GM18519 (cell line): ENCODE results near the gene OR51B4.
"Not testable (repeated sequence)": the region's sequence is repeated elsewhere in the genome, so short reads cannot be mapped to it uniquely, and the experiment has no call there.

Experiments
- ATAC-seq: cut with Tn5 transposase; IDR thresholded peaks from one replicate; pipeline ENCODE4 v1.9.1; 2021; ENCODE audit warnings: mild to moderate bottlenecking, moderate library complexity; ENCODE audit not compliant: unreplicated experiment, low FRiP score

OR51B4 gene

GRCh38 chr11:5297721-5298323 lies 3.9 kb downstream of the OR51B4 start:
- no peak for ATAC-seq

- not testable (repeated sequence) for ATAC-seq
Observed at GRCh38 chr11:5294342-5294995, 7.3 kb downstream of the OR51B4 start.

DNA sequence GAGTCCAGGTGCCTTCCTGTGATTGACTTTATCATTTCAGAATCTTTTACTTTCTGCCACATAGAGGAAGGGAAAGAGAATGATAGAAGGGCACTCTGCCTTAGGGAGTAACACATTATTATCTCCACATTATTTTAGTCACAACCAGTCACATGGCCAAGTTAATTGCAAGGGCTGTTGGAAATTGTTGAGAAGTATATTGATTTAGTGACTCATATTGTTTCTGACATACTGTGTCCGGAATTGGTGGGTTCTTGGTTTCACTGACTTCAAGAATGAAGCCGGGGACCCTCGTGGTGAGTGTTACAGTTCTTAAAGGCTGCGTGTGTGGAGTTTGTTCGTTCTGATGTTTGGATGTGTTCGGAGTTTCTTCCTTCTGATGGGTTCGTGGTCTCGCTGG lies 8.7 kb downstream of the OR51B4 start:
- ATAC-seq = no peak

DNA sequence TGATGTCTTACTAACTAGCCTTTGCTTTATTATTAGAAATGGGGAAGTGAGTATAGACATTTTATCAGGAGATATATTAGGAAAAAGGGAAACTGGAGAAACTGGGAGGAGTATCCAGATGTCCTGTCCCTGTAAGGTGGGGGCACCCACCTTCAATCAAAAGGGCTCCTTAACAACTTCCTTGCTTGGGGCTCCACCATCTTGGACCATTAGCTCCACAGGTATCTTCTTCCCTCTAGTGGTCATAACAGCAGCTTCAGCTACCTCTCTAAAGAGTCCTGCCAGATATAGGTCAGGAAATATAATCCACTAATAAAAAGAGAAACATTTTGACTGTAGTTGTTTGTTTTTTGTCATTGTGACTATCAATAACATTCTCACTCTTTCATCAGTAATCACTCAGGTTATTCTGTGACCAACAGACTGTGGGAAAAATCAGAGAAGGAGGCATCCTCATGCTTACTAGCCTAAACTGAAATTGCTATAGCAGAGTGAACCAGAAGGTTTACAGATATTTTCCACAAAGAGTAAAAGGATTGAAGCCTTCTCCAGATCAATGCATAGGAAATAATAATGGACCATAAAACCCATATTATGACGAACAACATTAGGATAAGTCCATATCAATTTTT lies 10.4 kb downstream of the OR51B4 start:
- peak; percentile 93 for ATAC-seq

DNA sequence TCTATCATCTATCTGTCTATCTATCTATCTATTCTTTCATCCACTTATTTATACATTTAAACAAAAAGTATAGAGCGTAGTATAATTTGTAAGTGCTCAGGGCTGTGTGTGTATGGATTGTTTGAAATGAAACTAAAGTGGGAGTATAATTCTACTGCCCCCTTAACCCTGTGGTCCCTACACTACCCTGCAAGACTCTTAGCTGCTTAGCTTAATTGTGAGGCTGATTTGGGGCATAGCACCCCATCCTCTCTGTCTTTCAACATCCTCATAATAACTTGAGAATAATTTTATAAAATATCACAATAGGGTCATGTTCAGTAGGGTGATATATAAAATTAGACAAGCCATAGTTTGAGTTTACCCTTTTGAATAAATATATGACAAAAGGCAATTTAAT lies 11.6 kb downstream of the OR51B4 start:
- ATAC-seq = no peak

- no peak for ATAC-seq
Observed at GRCh38 chr11:5289696-5290095, 12.1 kb downstream of the OR51B4 start.

GRCh38 chr11:5288906-5289550 lies 12.7 kb downstream of the OR51B4 start:
- no peak for ATAC-seq

DNA sequence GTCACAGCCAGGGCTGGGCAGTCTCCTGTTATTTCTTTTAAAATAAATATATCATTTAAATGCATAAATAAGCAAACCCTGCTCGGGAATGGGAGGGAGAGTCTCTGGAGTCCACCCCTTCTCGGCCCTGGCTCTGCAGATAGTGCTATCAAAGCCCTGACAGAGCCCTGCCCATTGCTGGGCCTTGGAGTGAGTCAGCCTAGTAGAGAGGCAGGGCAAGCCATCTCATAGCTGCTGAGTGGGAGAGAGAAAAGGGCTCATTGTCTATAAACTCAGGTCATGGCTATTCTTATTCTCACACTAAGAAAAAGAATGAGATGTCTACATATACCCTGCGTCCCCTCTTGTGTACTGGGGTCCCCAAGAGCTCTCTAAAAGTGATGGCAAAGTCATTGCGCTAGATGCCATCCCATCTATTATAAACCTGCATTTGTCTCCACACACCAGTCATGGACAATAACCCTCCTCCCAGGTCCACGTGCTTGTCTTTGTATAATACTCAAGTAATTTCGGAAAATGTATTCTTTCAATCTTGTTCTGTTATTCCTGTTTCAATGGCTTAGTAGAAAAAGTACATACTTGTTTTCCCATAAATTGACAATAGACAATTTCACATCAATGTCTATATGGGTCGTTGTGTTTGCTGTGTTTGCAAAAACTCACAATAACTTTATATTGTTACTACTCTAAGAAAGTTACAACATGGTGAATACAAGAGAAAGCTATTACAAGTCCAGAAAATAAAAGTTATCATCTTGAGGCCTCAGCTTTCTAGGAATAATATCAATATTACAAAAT lies 13.4 kb downstream of the OR51B4 start:
- ATAC-seq = no peak

- no peak for ATAC-seq
Observed at GRCh38 chr11:5286901-5287300, 14.8 kb downstream of the OR51B4 start.

DNA sequence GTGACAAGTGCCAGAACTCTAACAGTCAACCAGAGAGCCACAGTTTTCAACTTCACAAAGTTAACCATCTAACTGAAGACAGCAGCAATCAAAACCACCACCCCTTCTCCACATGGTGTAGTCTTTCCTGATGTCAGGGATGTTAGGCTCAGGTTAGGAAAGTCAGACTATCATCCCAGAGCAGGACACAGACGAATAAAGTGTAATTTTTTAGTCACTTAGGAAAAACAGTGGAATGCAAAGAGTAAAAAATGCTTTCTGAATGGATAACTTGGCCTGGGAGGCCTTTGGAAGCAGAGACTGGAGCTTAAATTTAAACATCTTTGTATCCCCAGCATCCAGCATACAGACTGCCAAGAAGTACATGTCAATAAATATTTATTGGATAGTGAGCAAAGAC lies 15.4 kb downstream of the OR51B4 start:
- no peak for ATAC-seq

DNA sequence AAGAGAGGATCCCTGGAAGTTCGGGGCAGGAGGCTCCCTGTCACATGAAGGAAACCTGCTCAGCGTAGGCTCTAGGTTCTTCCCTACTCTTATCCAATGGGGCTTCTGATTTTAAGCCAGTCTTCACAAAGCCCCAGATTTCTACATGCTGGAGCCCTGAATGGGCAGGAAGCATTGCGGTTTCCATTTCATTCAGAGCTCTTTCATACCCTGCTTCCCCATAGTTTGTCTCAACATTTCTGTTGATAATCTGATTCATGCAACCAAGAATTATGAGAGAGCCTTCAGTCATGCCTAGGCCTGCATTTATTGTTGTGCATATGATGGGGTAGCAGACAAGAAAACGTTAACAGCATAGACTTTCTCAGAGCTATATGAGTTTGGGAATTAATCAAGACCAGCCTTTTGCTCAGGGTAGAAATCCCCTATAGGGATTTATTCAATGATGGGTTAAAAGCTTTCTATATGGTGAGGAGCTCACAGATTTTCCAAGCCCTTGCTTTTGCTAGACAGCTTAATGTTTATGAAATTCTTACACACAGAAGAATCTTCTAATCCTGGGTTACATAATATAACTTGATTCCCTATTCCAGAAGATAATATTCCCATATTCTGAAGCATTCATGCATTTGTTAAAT lies 15.9 kb downstream of the OR51B4 start:
- no peak for ATAC-seq

DNA sequence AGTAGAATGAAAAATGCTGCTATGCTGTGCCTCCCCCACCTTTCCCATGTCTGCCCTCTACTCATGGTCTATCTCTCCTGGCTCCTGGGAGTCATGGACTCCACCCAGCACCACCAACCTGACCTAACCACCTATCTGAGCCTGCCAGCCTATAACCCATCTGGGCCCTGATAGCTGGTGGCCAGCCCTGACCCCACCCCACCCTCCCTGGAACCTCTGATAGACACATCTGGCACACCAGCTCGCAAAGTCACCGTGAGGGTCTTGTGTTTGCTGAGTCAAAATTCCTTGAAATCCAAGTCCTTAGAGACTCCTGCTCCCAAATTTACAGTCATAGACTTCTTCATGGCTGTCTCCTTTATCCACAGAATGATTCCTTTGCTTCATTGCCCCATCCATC lies 17.1 kb downstream of the OR51B4 start:
- no peak for ATAC-seq

- no peak for ATAC-seq
Observed at GRCh38 chr11:5283882-5284281, 17.9 kb downstream of the OR51B4 start.

GRCh38 chr11:5283086-5283485 lies 18.7 kb downstream of the OR51B4 start:
- no peak for ATAC-seq

DNA sequence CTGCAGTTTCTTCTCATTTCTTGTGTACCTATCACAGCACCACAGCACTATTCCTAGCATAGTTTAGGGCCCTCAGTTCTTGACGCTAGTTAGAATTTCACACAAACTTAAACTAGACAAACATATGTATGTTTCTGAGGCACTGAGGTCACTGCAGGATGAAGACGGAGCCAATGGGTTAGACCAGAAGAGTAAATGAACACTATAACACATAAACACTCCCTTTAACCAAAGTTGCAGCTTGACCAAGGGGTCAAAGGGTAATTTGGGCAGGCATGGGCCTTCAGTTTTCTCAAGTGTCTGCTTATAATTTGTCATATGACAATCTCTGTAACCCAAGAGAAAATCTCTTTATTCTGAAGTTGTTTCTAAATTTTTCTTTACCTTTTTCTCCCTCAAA lies 19.1 kb downstream of the OR51B4 start:
- no peak for ATAC-seq

- ATAC-seq = no peak
Observed at GRCh38 chr11:5281596-5281995, 20.1 kb downstream of the OR51B4 start.

DNA sequence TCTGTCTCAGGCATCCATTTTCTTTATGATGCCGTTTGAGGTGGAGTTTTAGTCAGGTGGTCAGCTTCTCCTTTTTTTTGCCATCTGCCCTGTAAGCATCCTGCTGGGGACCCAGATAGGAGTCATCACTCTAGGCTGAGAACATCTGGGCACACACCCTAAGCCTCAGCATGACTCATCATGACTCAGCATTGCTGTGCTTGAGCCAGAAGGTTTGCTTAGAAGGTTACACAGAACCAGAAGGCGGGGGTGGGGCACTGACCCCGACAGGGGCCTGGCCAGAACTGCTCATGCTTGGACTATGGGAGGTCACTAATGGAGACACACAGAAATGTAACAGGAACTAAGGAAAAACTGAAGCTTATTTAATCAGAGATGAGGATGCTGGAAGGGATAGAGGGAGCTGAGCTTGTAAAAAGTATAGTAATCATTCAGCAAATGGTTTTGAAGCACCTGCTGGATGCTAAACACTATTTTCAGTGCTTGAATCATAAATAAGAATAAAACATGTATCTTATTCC lies 21.1 kb downstream of the OR51B4 start:
- peak; percentile 93 for ATAC-seq

DNA sequence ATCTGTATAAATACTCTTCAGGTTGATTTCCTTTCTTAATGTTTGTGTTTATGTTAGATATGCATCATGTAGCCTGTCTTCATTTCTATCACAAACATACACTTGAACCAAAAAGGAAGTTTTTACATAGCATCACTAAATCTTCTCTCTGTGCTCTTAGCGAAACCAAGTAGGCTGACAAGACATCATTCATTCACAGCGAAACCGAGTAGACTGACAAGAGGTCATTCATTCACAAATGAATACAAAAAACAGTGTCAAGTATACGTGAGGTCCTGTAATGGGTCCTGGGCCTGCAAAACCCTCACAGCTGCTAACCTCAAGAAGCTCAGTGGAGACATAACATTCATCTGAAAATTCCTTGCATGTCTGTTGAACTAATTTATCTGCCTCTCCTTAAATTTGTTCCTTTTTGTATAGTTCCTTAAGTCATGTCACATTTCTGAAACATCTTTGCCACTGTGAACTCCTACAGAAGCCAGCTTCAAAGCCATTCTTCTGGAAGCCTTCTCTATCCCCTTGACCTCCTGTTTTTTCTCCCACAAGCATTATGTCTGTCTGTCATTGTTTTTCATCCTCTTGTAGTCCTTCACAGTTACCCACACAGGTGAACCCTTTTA lies 22.2 kb downstream of the OR51B4 start:
- ATAC-seq = no peak

DNA sequence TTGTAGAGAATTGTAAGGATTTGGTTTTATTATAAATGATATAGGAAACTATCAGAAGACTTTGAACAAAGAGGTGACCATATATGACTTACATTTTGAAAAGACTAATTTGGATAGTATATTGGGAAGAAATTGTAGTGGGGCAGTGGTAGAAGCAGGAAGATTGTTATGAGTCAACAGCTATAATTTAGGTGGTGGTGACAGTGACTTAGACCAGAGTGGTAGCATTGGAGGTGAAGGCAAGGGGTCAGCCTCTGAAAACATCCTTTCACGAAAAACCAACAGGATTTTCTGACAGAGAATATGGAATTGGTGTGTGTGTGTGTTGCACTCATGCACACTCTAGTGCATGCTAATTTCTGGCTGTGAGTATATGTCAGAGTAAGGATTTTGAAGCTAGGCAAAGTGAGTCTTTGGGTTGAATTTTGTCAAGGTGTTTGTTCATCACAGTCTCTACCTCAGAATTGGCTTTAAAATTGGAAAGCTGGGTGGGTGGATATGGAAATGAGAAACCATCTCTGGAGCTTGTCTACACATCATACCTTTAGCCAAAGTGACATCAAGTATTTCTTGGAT lies 23.9 kb downstream of the OR51B4 start:
- peak; percentile 40 for ATAC-seq
